ENCODE results near the gene MTCL1. TPM values are rescaled to one million over a fixed set of nuclear protein-coding genes. Genes with fewer than 3 reads are reported as not detected.

MTCL1 gene
- total and polyA plus RNA-seq, 7 experiments from 2014 or later, result 0.17 to 0.81 (median 0.61) TPM; not detected in 4

GRCh38 chr18:8824846-8825245 is 119.5 kb downstream of the MTCL1 start:
- Histone ChIP-seq H3K4me1 (ENCODE audit: control insufficient read depth in 2 of 2, insufficient read depth in 2 of 2, low read length in 2 of 2) (no peaks in the 10 kb centered on the region), H3K27me3 (ENCODE audit: control insufficient read depth in 2 of 2, insufficient read depth in 2 of 2, low read length in 2 of 2) (no peaks in the 10 kb centered on the region), H3K36me3 (ENCODE audit: control insufficient read depth in 2 of 3, insufficient read depth in 3 of 3, low read length in 3 of 3) (no peaks in the 10 kb centered on the region), H3K9me3 (ENCODE audit: control insufficient read depth in 2 of 3, low read length in 3 of 3) (no peaks in the 10 kb centered on the region), H3K4me3 (ENCODE audit: low read length) (no peak overlapping the region), H3K27ac (ENCODE audit: low read depth, low read length) (no peak overlapping the region)
- DNase-seq (no peak), ATAC-seq (no peak)
- no peaks in the 10 kb centered on the region for H3K9me3 Mint-ChIP-seq
- H3K36me3 Mint-ChIP-seq, result no peaks in the 10 kb centered on the region
- no peak overlapping the region for H3K27ac Mint-ChIP-seq
- ChIA-PET POLR2A (interaction anchor here (0.8 kb wide), 1 partner anchor 120 kb away, joined by 3 read pairs; no protein-coding TSS in a partner anchor), CTCF (no interaction called here)
- intact Hi-C loops (cut with micrococcal nuclease), result no loop called here
- peaks cover 0 to 8% (median 0%) of the 10 kb centered on the region in 5 donors for H3K27me3 Mint-ChIP-seq
- no peaks in the 10 kb centered on the region for H3K4me1 Mint-ChIP-seq
- no peak overlapping the region for H3K4me3 Mint-ChIP-seq

DNA sequence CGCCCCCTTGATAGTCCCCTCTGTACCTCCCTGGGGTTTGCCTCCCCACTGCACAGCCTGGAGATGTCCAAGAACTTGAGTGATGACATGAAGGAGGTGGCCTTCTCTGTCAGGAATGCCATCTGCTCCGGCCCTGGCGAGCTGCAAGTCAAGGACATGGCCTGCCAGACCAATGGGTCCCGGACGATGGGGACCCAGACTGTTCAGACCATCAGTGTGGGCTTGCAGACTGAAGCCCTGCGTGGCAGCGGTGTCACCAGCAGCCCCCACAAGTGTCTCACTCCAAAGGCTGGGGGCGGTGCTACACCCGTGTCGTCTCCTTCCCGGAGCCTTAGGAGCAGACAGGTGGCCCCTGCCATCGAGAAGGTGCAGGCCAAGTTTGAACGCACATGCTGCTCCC is 119.9 kb downstream of the MTCL1 start:
- H3K27ac ChIP-seq (ENCODE audit: low read depth, low read length), result no peak overlapping the region
- Mint-ChIP-seq H3K9me3 (no peaks in the 10 kb centered on the region), H3K4me3 (no peak overlapping the region), H3K36me3 (no peaks in the 10 kb centered on the region), H3K27ac (no peak overlapping the region), H3K27me3 (peaks cover 0 to 8% (median 0%) of the 10 kb centered on the region in 5 donors), H3K4me1 (no peaks in the 10 kb centered on the region)
- intact Hi-C loops (cut with micrococcal nuclease), result no loop called here
- POLR2A ChIA-PET, result interaction anchor here (0.8 kb wide), 1 partner anchor 120 kb away, joined by 3 read pairs; no protein-coding TSS in a partner anchor
- H3K27me3 ChIP-seq (ENCODE audit: control insufficient read depth in 2 of 2, insufficient read depth in 2 of 2, low read length in 2 of 2), result no peaks in the 10 kb centered on the region
- H3K4me1 ChIP-seq (ENCODE audit: control insufficient read depth in 2 of 2, insufficient read depth in 2 of 2, low read length in 2 of 2), result no peaks in the 10 kb centered on the region
- H3K36me3 ChIP-seq (ENCODE audit: control insufficient read depth in 2 of 3, insufficient read depth in 3 of 3, low read length in 3 of 3), result no peaks in the 10 kb centered on the region
- no peaks in the 10 kb centered on the region for H3K9me3 ChIP-seq (ENCODE audit: control insufficient read depth in 2 of 3, low read length in 3 of 3)
- no peak for DNase-seq
- no peak for ATAC-seq
- CTCF ChIA-PET, result no interaction called here
- no peak overlapping the region for H3K4me3 ChIP-seq (ENCODE audit: low read length)

GRCh38 chr18:8825729-8826375 is 120.5 kb downstream of the MTCL1 start:
- Histone ChIP-seq H3K4me1 (ENCODE audit: control insufficient read depth in 2 of 2, insufficient read depth in 2 of 2, low read length in 2 of 2) (no peaks in the 10 kb centered on the region), H3K27me3 (ENCODE audit: control insufficient read depth in 2 of 2, insufficient read depth in 2 of 2, low read length in 2 of 2) (no peaks in the 10 kb centered on the region), H3K9me3 (ENCODE audit: control insufficient read depth in 2 of 3, low read length in 3 of 3) (no peaks in the 10 kb centered on the region), H3K4me3 (ENCODE audit: low read length) (no peak overlapping the region), H3K36me3 (ENCODE audit: control insufficient read depth in 2 of 3, insufficient read depth in 3 of 3, low read length in 3 of 3) (no peaks in the 10 kb centered on the region), H3K27ac (ENCODE audit: low read depth, low read length) (no peak overlapping the region)
- H3K4me3 Mint-ChIP-seq, result no peak overlapping the region
- no peak overlapping the region for H3K27ac Mint-ChIP-seq
- ATAC-seq, result no peak
- H3K9me3 Mint-ChIP-seq, result no peaks in the 10 kb centered on the region
- no peak for DNase-seq
- peaks cover 0 to 8% (median 0%) of the 10 kb centered on the region in 5 donors for H3K27me3 Mint-ChIP-seq
- CTCF ChIA-PET, result interaction anchor here (0.6 kb wide), 1 partner anchor 50 kb away, joined by 5 read pairs; no protein-coding TSS in a partner anchor
- no peaks in the 10 kb centered on the region for H3K4me1 Mint-ChIP-seq
- no peaks in the 10 kb centered on the region for H3K36me3 Mint-ChIP-seq
- intact Hi-C loops (cut with micrococcal nuclease), result no loop called here
- POLR2A ChIA-PET, result no interaction called here

DNA sequence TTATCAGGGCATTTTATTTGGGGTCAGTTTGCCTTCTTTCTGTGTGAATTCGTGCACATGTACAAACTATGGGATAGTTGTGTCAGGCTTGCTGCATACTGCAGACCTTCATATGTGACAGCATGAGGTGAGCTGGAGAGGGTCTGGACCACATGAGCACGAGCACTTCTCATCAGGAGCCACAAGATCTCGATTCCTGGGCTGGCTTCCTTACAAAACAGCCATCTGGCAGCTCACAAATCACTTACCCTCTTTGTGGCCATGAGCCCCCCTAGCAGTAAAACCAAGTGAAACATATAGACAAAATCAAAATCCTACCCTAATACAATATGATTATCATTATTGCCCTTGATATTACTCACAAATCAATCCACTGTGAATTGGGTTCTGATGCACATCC is 121.2 kb downstream of the MTCL1 start:
- H3K27me3 Mint-ChIP-seq, result peaks cover 0 to 8% (median 0%) of the 10 kb centered on the region in 5 donors
- CTCF ChIA-PET, result interaction anchor here (0.6 kb wide), 1 partner anchor 49 kb away, joined by 5 read pairs; no protein-coding TSS in a partner anchor
- no peaks in the 10 kb centered on the region for H3K36me3 Mint-ChIP-seq
- no peak overlapping the region for H3K4me3 ChIP-seq (ENCODE audit: low read length)
- ATAC-seq (no peak), DNase-seq (no peak)
- no peaks in the 10 kb centered on the region for H3K4me1 Mint-ChIP-seq
- intact Hi-C loops (cut with micrococcal nuclease), result no loop called here
- no peaks in the 10 kb centered on the region for H3K4me1 ChIP-seq (ENCODE audit: control insufficient read depth in 2 of 2, insufficient read depth in 2 of 2, low read length in 2 of 2)
- H3K27ac ChIP-seq (ENCODE audit: low read depth, low read length), result no peak overlapping the region
- H3K36me3 ChIP-seq (ENCODE audit: control insufficient read depth in 2 of 3, insufficient read depth in 3 of 3, low read length in 3 of 3), result no peaks in the 10 kb centered on the region
- POLR2A ChIA-PET, result no interaction called here
- H3K4me3 Mint-ChIP-seq, result no peak overlapping the region
- no peaks in the 10 kb centered on the region for H3K27me3 ChIP-seq (ENCODE audit: control insufficient read depth in 2 of 2, insufficient read depth in 2 of 2, low read length in 2 of 2)
- H3K27ac Mint-ChIP-seq, result no peak overlapping the region
- peaks cover 0 to 2% (median 0%) of the 10 kb centered on the region in 11 donors for H3K9me3 Mint-ChIP-seq
- H3K9me3 ChIP-seq (ENCODE audit: control insufficient read depth in 2 of 3, low read length in 3 of 3), result no peaks in the 10 kb centered on the region

DNA sequence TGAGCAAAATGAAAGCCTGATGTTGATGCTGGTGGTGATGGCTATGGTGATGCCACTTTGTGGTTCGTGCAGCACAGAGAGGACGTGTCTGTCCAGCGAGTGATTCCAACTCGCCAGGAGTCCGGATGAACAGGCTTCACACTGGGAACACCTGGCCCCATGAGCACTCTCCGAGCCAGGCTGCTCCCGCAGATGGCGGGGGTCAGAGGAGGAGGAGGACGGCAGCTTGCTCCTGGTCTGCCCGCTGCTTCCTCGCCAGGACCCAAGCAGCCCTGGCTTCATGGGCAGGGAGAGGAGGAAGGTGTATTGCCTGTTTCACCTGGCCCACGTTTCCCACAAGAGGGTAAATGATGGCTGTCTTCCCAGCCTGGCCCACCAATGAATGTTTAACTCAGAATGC is 121.6 kb downstream of the MTCL1 start:
- Mint-ChIP-seq H3K27ac (no peak overlapping the region), H3K4me3 (no peak overlapping the region), H3K27me3 (peaks cover 0 to 8% (median 0%) of the 10 kb centered on the region in 5 donors), H3K9me3 (peaks cover 0 to 2% (median 0%) of the 10 kb centered on the region in 11 donors), H3K36me3 (no peaks in the 10 kb centered on the region), H3K4me1 (no peaks in the 10 kb centered on the region)
- H3K4me1 ChIP-seq (ENCODE audit: control insufficient read depth in 2 of 2, insufficient read depth in 2 of 2, low read length in 2 of 2), result no peaks in the 10 kb centered on the region
- DNase-seq (no peak), ATAC-seq (no peak)
- no peaks in the 10 kb centered on the region for H3K9me3 ChIP-seq (ENCODE audit: control insufficient read depth in 2 of 3, low read length in 3 of 3)
- POLR2A ChIA-PET, result no interaction called here
- CTCF ChIA-PET, result no interaction called here
- intact Hi-C loops (cut with micrococcal nuclease), result no loop called here
- no peak overlapping the region for H3K4me3 ChIP-seq (ENCODE audit: low read length)
- no peak overlapping the region for H3K27ac ChIP-seq (ENCODE audit: low read depth, low read length)
- no peaks in the 10 kb centered on the region for H3K36me3 ChIP-seq (ENCODE audit: control insufficient read depth in 2 of 3, insufficient read depth in 3 of 3, low read length in 3 of 3)
- no peaks in the 10 kb centered on the region for H3K27me3 ChIP-seq (ENCODE audit: control insufficient read depth in 2 of 2, insufficient read depth in 2 of 2, low read length in 2 of 2)

- no peak overlapping the region for H3K27ac ChIP-seq (ENCODE audit: low read depth, low read length)
- H3K4me3 ChIP-seq (ENCODE audit: low read length), result no peak overlapping the region
- H3K27me3 ChIP-seq (ENCODE audit: control insufficient read depth in 2 of 2, insufficient read depth in 2 of 2, low read length in 2 of 2), result no peaks in the 10 kb centered on the region
- DNase-seq, result no peak
- Mint-ChIP-seq H3K4me1 (no peaks in the 10 kb centered on the region), H3K36me3 (no peaks in the 10 kb centered on the region), H3K27me3 (peaks cover 0 to 3% (median 0%) of the 10 kb centered on the region in 5 donors), H3K27ac (no peak overlapping the region), H3K4me3 (no peak overlapping the region), H3K9me3 (peaks cover 0 to 2% (median 0%) of the 10 kb centered on the region in 11 donors)
- ChIA-PET POLR2A (no interaction called here), CTCF (no interaction called here)
- no peaks in the 10 kb centered on the region for H3K9me3 ChIP-seq (ENCODE audit: control insufficient read depth in 2 of 3, low read length in 3 of 3)
- ATAC-seq, result no peak
- H3K36me3 ChIP-seq (ENCODE audit: control insufficient read depth in 2 of 3, insufficient read depth in 3 of 3, low read length in 3 of 3), result no peaks in the 10 kb centered on the region
- no peaks in the 10 kb centered on the region for H3K4me1 ChIP-seq (ENCODE audit: control insufficient read depth in 2 of 2, insufficient read depth in 2 of 2, low read length in 2 of 2)
- intact Hi-C loops (cut with micrococcal nuclease), result no loop called here
These were observed 122.9 kb downstream of the MTCL1 start for GRCh38 chr18:8828300-8828699.

GRCh38 chr18:8828798-8829197 is 123.4 kb downstream of the MTCL1 start:
- Mint-ChIP-seq H3K36me3 (no peaks in the 10 kb centered on the region), H3K4me3 (no peak overlapping the region), H3K27me3 (peaks cover 0 to 3% (median 0%) of the 10 kb centered on the region in 5 donors), H3K9me3 (peaks cover 0 to 2% (median 0%) of the 10 kb centered on the region in 11 donors), H3K27ac (no peak overlapping the region), H3K4me1 (no peaks in the 10 kb centered on the region)
- ChIA-PET CTCF (no interaction called here), POLR2A (no interaction called here)
- ATAC-seq (no peak), DNase-seq (no peak)
- H3K27ac ChIP-seq (ENCODE audit: low read depth, low read length), result no peak overlapping the region
- no peaks in the 10 kb centered on the region for H3K27me3 ChIP-seq (ENCODE audit: control insufficient read depth in 2 of 2, insufficient read depth in 2 of 2, low read length in 2 of 2)
- no peaks in the 10 kb centered on the region for H3K4me1 ChIP-seq (ENCODE audit: control insufficient read depth in 2 of 2, insufficient read depth in 2 of 2, low read length in 2 of 2)
- intact Hi-C loops (cut with micrococcal nuclease), result no loop called here
- H3K9me3 ChIP-seq (ENCODE audit: control insufficient read depth in 2 of 3, low read length in 3 of 3), result no peaks in the 10 kb centered on the region
- no peak overlapping the region for H3K4me3 ChIP-seq (ENCODE audit: low read length)
- no peaks in the 10 kb centered on the region for H3K36me3 ChIP-seq (ENCODE audit: control insufficient read depth in 2 of 3, insufficient read depth in 3 of 3, low read length in 3 of 3)

Measured in naive thymus-derived CD4-positive, alpha-beta T cell (primary cell).